HL-60/S4 treated with phorbol 12-myristate 13-acetate at 8.2 ng/mL for 4 days and 3 days (cell line): ENCODE measurements around the gene PRKD2.
"Not testable (repeated sequence)": the region's sequence is repeated elsewhere in the genome, so short reads cannot be mapped to it uniquely, and the experiment has no call there.

ENCODE experiments used
- in situ Hi-C: fragments of 300-500 bp; cut with MboI; formaldehyde crosslinking; loops from 2 replicates; pipeline ENCODE4 v1.15.0; 2022; ENCODE audit warnings: low sequenced_read_pairs

Gene PRKD2

GRCh38 chr19:46712768-46713338 is 4.1 kb downstream of the PRKD2 start:
- in situ Hi-C loops: not testable (repeated sequence)

DNA sequence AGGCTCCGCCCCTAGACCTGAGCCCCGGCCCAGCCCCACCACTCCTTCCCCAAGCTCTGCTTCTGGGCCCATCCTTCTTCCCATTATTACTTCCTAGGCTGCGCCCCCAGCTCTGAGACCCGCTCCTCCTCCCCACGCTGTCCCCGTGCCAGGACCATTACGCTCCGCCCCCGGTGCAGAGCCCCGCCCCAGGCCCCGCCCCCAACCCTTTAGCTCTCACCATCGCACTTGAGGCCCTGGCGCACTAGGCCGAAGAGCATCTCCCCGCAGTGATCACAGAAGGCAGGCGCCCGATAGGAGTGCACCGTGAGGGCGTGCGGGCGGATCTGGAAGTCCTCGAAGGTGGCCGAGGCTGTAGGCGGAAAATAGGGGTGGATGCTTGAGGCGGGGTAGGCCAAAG is 6.2 kb downstream of the PRKD2 start:
- in situ Hi-C loops: no loop called here

- in situ Hi-C loops: no loop called here
Measured at GRCh38 chr19:46704379-46705076, 12.4 kb downstream of the PRKD2 start.

DNA sequence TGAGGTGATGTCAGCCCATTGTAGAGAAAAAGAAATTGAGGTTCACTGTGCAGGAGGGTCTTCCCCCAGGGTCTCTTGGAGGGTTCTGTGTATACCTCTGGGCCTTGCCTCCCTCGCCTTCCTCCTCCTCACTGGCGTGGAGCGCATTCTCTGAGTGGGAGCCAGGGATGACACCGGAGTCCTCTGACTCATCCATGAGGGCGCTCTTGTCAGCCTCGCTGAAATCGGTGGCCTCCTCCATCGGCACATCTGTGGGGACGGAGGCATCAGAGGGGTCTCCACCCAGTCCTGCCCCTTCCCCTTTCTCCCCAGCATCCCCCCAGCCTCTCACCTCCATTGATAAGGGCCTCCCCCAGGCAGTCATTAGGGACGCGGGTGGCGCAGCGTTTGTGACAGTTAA is 16.2 kb downstream of the PRKD2 start:
- in situ Hi-C loops: no loop called here

GRCh38 chr19:46698395-46699321 is 18.3 kb downstream of the PRKD2 start:
- in situ Hi-C loops: no loop called here

- in situ Hi-C loops: no loop called here
Measured at GRCh38 chr19:46697204-46697960, 19.5 kb downstream of the PRKD2 start.

GRCh38 chr19:46696866-46697203 is 20.1 kb downstream of the PRKD2 start:
- in situ Hi-C loops: no loop called here

GRCh38 chr19:46696052-46696451 is 20.9 kb downstream of the PRKD2 start:
- in situ Hi-C loops: no loop called here

DNA sequence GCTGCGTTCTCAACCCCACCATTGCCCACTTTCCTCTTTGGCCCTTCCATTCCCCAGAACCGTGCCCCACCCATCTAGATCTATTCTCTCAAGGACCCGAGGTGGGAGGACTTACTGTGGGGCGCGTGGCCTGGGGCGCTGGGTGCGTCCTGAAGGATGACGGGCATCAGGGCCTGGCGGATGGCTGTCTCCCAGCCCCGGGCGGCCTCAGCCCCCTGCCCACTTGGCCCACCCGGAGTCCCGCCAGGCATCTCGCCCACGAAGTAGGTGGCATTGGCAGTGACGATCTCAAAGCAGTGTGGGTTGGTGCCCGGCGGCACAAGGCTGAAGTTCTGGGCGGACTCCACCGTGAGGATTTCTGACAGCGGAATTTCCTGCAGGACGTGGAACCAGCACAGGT is 23.2 kb downstream of the PRKD2 start:
- in situ Hi-C loops: no loop called here

DNA sequence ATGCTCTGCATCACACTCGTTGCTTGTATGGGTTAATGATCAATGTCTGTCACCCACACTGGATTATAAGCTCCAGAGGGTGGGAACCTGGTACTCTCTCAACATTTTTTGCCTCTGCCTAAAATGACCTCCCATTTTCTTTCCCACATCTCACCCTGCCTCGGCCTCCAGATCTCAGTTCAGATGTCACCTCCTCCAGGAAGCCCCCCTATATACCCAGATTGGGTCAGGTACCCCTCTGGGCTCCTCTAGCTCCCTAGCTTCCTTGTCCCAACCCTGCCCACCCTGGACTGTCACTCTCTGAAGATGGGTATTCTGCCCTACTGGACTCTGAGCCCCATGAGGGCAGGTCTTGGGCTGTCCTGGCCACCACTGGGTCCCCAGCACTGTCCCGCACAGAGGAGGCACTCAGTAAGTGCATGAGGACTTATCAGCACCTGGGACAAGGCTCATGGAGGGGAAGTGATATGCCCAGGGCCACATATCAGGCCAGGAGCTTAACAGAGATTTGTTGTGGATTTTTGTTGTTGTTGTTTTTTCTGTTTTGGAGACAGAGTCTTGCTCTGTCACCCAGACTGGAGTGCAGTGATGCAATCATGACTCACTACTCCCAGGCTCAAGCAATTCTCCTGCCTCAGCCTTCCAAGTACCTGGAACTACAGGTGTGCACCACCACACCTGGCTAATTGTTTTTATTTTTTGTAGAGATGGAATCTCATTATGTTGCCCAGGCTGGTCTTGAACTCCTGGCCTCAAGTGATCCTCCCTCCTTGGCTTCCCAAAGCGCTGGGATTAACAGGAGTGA is 23.8 kb downstream of the PRKD2 start:
- in situ Hi-C loops: no loop called here

DNA sequence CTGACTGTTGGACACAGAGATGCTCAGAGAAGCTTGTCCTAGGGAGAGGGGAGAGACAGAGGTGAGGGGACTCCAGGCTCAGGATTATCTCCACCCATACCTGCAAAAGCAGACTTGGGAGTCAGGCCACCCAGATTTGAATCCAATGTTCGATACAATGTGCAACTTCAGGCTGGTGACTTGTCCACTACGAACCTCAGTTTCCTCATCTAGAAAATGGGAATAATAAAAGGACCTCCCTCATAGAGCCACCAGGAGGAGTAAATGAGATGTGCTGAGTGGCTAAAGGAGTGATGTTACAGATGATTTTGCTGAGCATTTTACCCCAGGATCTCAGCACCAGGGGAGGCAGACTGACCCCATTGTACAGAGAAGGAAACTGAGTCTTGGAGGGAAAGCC is 25.0 kb downstream of the PRKD2 start:
- in situ Hi-C loops: no loop called here

DNA sequence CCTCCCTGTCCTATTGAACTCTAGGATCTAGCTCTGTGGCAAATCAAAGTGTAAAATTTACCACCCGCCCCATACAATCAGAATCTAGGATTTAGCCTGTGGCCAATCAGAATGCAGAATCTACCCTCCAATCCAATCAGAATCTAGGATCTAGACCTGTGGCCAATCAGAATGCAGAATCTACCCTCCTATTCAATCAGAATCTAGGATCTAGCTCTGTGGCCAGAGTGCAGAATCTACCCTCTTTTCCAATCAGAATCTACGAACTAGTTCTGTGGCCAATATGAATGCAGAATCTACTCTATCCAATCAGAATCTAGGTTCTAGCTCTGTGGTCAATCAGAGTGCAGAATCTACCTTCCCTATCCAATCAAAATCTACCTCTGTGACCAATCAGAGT is 25.8 kb downstream of the PRKD2 start:
- in situ Hi-C loops: no loop called here

DNA sequence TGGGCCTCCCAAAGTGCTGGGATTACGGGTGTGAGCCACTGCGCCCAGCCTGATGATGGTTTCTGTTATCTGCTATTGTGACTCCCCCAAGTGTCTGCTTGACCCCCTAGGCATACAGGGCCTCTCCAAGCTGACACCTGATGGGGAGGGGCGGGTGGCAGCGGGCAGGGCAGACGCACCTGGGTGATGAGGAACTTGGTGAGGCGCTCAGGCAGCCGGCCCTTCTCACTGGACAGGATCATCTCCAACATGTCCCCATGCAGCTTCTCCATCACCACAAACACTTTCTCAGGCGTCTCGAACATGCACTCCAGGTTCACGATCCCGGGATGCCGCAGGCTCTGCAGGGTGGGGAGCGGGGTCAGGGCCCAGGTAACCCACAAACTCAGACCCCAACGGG is 27.6 kb downstream of the PRKD2 start:
- in situ Hi-C loops: no loop called here

- in situ Hi-C loops: no loop called here
Measured at GRCh38 chr19:46687438-46688145, 29.3 kb downstream of the PRKD2 start.

DNA sequence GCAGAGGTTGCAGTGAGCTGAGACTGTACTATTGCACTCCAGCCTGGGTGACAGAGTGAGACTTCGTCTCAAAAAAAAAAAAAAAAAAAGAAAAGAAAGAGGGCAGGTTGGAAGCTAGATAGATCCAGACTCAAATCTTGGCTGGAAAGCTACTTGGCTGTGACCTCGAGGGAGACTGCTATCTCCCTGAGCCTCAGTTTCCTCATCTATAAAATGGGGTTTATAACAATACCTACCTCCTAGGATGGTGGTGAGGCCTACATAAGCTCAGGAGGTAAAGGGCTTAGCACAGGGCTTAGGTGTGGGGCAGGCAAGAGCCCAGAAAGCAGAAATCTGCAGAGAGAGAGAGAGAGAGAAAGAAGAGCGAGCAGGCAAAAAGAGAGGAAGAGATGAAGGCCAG is 31.7 kb downstream of the PRKD2 start:
- in situ Hi-C loops: no loop called here

DNA sequence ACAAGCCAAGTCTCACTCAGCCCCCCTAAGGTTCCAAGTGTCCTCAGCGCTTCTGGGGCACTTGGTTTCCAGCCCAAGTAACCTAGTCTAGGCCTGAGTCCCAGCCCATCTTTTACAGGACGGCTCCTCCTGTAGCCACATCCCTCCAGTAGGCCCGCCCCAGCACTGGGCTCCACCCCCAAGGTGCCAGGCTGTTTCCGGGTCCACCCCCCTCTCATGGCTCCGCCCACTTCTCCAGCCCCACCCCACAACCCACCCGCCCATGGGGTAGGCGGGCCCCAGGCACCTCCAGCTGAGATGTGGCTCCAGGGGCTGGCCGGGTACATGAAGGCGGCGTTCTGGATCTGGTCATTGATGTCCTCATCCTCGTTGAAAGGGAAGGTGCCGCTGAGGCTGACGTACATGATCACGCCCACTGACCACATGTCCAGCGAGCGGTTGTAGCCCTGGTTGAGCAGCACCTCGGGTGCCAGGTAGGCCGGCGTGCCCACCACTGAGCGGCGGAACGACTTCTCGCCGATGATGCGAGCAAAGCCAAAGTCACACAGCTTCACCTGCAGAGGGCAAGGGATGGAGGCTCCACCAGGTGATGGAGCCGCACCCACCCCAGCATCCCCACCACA is 38.7 kb downstream of the PRKD2 start:
- in situ Hi-C loops: no loop called here

- in situ Hi-C loops: no loop called here
Measured at GRCh38 chr19:46674416-46675178, 42.3 kb downstream of the PRKD2 start.

GRCh38 chr19:46670813-46671212 is 46.1 kb downstream of the PRKD2 start:
- in situ Hi-C loops: no loop called here

DNA sequence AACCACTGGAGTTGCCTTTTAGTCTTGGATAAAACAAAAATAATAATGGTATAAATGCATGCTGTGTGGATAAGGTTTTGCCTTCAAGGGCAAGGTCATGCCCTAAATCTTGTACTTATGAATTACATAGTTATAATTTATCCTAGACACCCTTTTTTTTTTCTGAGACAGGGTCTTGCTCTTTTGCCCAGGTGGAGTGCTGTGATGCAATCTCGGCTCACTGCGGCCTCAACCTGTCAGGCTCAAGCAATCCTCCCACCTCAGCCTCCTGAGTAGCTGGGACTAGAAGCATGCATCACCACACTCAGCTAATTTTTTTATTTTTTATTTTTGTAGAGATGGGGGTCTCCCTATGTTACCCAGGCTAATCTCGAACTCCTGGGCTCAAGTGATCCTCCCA is 48.3 kb downstream of the PRKD2 start:
- in situ Hi-C loops: no loop called here
